GM21390 (cell line): ENCODE measurements around the gene ROPN1B.

Source experiments
- ATAC-seq: cut with Tn5 transposase; IDR thresholded peaks from one replicate; pipeline ENCODE4 v1.9.1; 2021; ENCODE audit not compliant: unreplicated experiment

Gene ROPN1B

GRCh38 chr3:126026277-126026751 is 57.3 kb downstream of the ROPN1B start:
- ATAC-seq = no peak

- no peak for ATAC-seq
Observed at GRCh38 chr3:126026761-126027160, 57.8 kb downstream of the ROPN1B start.

DNA sequence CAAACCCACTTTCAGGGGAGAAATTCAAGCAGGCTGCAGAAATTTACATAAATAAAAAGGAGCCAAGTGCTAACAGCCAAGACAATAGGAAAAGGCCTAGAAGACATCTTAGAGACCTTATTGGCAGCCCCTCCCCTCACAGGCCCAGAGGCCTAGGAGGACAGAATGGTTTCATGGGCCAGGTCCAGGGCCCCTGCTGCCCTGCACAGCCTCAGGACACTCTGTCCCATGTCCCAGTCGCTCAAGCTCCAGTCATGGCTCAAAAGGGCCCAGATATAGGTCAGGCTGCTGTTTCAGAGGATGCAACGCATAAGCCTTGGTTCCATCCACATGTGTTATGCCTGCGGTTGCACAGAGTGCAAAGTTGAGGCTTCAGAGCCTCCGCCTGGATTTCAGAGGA is 59.1 kb downstream of the ROPN1B start:
- ATAC-seq = no peak

DNA sequence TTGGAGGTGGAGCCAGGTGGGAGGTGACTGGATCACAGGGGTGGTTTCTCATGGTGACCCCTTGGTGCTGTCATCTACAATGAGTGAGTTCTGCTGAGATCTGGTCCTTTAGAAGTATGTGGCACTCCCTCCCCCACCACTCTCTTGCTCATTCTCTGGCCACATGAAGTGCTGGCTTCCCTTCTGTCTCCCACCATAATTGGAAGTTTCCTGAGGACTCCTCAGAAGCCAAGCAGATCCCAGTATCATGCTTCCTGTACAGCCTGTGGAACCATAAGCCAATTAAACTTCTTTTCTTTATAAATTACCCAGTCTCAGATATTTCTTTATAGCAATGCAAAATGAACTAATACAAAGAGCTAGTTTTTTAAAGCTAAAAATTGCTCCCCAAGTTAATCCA is 60.3 kb downstream of the ROPN1B start:
- ATAC-seq = no peak

DNA sequence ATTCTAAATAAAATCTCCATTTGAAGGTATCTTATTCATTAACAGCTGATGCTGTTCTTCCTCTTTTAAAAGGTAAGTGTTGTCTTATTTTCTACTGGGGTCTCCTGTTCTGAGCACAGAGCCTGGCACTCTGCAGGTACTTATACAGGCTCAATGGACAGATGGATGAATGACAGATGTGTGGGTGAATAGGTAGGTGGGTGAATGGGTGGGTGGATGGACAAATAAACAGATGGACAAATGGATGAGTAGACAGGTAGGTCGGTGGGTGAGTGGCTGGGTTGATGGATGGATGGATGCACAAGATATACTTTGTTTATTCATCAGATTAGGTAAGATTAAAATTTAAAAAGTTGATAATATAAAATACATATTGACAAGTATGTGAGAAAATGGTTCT is 61.5 kb downstream of the ROPN1B start:
- ATAC-seq = no peak

DNA sequence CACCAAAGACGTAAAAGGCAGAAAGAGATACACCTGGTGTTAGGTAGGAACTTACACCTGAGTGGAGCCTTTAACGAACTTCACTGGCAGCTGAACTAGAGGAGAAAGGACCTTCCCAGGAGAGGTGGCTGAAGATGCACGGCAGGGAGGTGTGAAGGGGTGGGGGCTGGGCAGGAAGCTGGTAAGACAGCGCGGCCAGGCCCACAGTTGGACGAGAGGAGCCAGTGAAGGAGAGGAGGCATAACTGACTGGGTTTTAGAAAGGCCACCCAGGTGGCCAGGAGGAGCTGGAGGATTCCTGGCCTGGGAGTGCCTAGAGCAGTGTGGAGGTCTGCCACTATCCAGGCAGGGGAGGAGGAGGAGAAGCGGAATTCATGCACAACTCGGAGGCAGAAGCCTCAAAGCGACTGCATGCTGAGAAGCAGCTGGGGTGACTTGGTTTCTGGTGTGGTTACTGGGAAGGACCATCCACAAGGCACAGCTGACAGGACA is 63.0 kb downstream of the ROPN1B start:
- ATAC-seq = no peak
